ENCODE data around the gene CACNG6.

Gene CACNG6

DNA sequence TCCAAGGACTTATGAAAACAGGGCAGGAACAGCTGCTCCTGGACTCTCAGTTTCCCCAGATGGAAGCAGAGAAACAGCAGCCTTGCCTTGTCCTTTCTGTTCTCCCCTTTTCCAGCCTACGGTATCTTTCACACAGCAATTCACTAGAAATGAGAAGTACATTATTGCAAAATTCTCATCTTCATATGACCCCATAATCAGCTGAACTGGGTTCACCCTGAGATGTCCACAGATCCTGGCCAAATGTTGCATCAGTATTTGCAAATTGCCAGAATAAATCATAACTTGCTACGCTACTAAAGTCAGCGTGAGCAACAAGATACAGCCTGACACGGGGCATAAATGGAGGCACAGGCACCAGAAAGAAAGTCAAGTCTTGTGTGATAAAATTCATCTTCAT is 56.2 kb downstream of the CACNG6 start:
- DNase-seq: no peak
